SK-N-SH treated with all-trans-retinoic acid at 6 μM for 48 hours (cell line): Measurements from ENCODE around the gene KRTAP10-3.
"Not testable (repeated sequence)": the region's sequence is repeated elsewhere in the genome, so short reads cannot be mapped to it uniquely, and the experiment has no call there.

Source experiments
- ARNTL ChIP-seq: fragments of 450-650 bp; formaldehyde crosslinking; IDR thresholded peaks from 2 replicates; pipeline ENCODE4 v1.5.0; 2020; ENCODE audit warnings: low read depth, mild to moderate bottlenecking, moderate library complexity, borderline replicate concordance
- BACH2 ChIP-seq: fragments of 250-450 bp; sonication (Bioruptor Pico); IDR thresholded peaks from 2 replicates; pipeline ENCODE4 v1.9.0; 2021; ENCODE audit warnings: mild to moderate bottlenecking, borderline replicate concordance
- CREB5 ChIP-seq: fragments of 250-450 bp; sonication (Bioruptor Pico); IDR thresholded peaks from 2 replicates; pipeline ENCODE4 v1.5.1; 2020; ENCODE audit warnings: low read depth, mild to moderate bottlenecking, moderate library complexity
- CSDC2 ChIP-seq: fragments of 250-450 bp; sonication (Bioruptor Pico); IDR thresholded peaks from 2 replicates; pipeline ENCODE4 v1.5.0; 2020; ENCODE audit warnings: mild to moderate bottlenecking, moderate library complexity
- CSRNP3 ChIP-seq: fragments of 250-450 bp; sonication (Bioruptor Pico); IDR thresholded peaks from 2 replicates; pipeline ENCODE4 v1.5.1; 2021; ENCODE audit warnings: mild to moderate bottlenecking, moderate library complexity
- GLIS3 ChIP-seq: fragments of 250-450 bp; sonication (Bioruptor Pico); IDR thresholded peaks from 2 replicates; pipeline ENCODE4 v1.5.0; 2020; ENCODE audit warnings: mild to moderate bottlenecking, moderate library complexity
- PATZ1 ChIP-seq: fragments of 250-450 bp; sonication (Bioruptor Pico); IDR thresholded peaks from 2 replicates; pipeline ENCODE4 v1.8.0; 2020; ENCODE audit warnings: mild to moderate bottlenecking, moderate library complexity, borderline replicate concordance
- TCF4 ChIP-seq: fragments of 250-450 bp; sonication (Bioruptor Pico); IDR thresholded peaks from 2 replicates; pipeline ENCODE4 v1.8.0; 2021; ENCODE audit warnings: mild to moderate bottlenecking, moderate library complexity, borderline replicate concordance
- TSHZ2 ChIP-seq: fragments of 250-450 bp; sonication (Bioruptor Pico); IDR thresholded peaks from 2 replicates; pipeline ENCODE4 v1.5.0; 2020; ENCODE audit warnings: mild to moderate bottlenecking, moderate library complexity
- ZFP3 ChIP-seq: fragments of 250-450 bp; sonication (Bioruptor Pico); IDR thresholded peaks from 2 replicates; pipeline ENCODE4 v1.5.0; 2020; ENCODE audit warnings: mild to moderate bottlenecking, moderate library complexity
- ZFP30 ChIP-seq: fragments of 450-650 bp; formaldehyde crosslinking; IDR thresholded peaks from 2 replicates; pipeline ENCODE4 v1.5.0; 2022; ENCODE audit warnings: mild to moderate bottlenecking, moderate library complexity
- ZNF565 ChIP-seq: fragments of 450-650 bp; formaldehyde crosslinking; conservative IDR thresholded peaks from 2 replicates; pipeline ENCODE4 v1.5.0; 2020; ENCODE audit warnings: low read depth, mild to moderate bottlenecking, moderate library complexity
- ZNF70 ChIP-seq: fragments of 450-650 bp; formaldehyde crosslinking; IDR thresholded peaks from 2 replicates; pipeline ENCODE4 v1.5.0; 2020; ENCODE audit warnings: mild to moderate bottlenecking, moderate library complexity

GRCh38 chr21:44601091-44601490, 42.5 kb upstream of the KRTAP10-3 start:
- not testable (repeated sequence) for TF ChIP-seq ZNF565; ARNTL (CRISPR knock-in tag); CSDC2 (CRISPR knock-in tag); ZFP3 (CRISPR knock-in tag); TSHZ2 (CRISPR knock-in tag); CREB5 (CRISPR knock-in tag); PATZ1; CSRNP3 (CRISPR knock-in tag); ZNF70 (CRISPR knock-in tag); TCF4 (CRISPR knock-in tag); ZFP30; GLIS3; BACH2 (CRISPR knock-in tag)
